HG02798 (cell line): ENCODE data around the gene NRROS.
A peak's percentile ranks its signal among the peaks of the same experiment; 100 is the strongest.

ENCODE experiments used
- ATAC-seq: cut with Tn5 transposase; IDR thresholded peaks from one replicate; pipeline ENCODE4 v1.9.1; 2021; ENCODE audit warnings: mild to moderate bottlenecking; ENCODE audit not compliant: unreplicated experiment, poor library complexity

The NRROS gene

GRCh38 chr3:196673632-196674031, 34.1 kb downstream of the NRROS start:
- ATAC-seq: no peak

GRCh38 chr3:196677353-196677752, 37.9 kb downstream of the NRROS start:
- no peak for ATAC-seq

- no peak for ATAC-seq
These were observed 38.4 kb downstream of the NRROS start for GRCh38 chr3:196677931-196678330.

- peak; percentile 92 for ATAC-seq
These were observed 45.3 kb downstream of the NRROS start for GRCh38 chr3:196684548-196685407.

GRCh38 chr3:196686436-196686835, 46.9 kb downstream of the NRROS start:
- ATAC-seq: no peak

GRCh38 chr3:196688349-196688748, 48.9 kb downstream of the NRROS start:
- ATAC-seq: no peak

GRCh38 chr3:196689941-196690660, 50.6 kb downstream of the NRROS start:
- no peak for ATAC-seq

GRCh38 chr3:196691386-196691785, 51.9 kb downstream of the NRROS start:
- ATAC-seq: no peak

- no peak for ATAC-seq
These were observed 54.7 kb downstream of the NRROS start for GRCh38 chr3:196694202-196694638.

GRCh38 chr3:196694941-196695848, 55.7 kb downstream of the NRROS start:
- ATAC-seq: no peak

GRCh38 chr3:196695849-196696226, 56.3 kb downstream of the NRROS start:
- no peak for ATAC-seq

GRCh38 chr3:196697270-196697669, 57.8 kb downstream of the NRROS start:
- ATAC-seq: no peak

GRCh38 chr3:196699749-196700148, 60.3 kb downstream of the NRROS start:
- no peak for ATAC-seq

- ATAC-seq: no peak
These were observed 61.3 kb downstream of the NRROS start for GRCh38 chr3:196700801-196701200.

GRCh38 chr3:196706327-196706726, 66.8 kb downstream of the NRROS start:
- no peak for ATAC-seq

- ATAC-seq: no peak
These were observed 67.2 kb downstream of the NRROS start for GRCh38 chr3:196706731-196707130.

- ATAC-seq: no peak
These were observed 68.1 kb downstream of the NRROS start for GRCh38 chr3:196707566-196707965.

GRCh38 chr3:196708467-196708866, 69.0 kb downstream of the NRROS start:
- ATAC-seq: no peak
